ENCODE data around the gene ATG5. TPM values are rescaled to one million over a fixed set of nuclear protein-coding genes. Genes with fewer than 3 reads are reported as not detected.

ATG5 gene
- total RNA-seq, 2 donors from 2014 or later = 29.5 to 31.4 TPM

DNA sequence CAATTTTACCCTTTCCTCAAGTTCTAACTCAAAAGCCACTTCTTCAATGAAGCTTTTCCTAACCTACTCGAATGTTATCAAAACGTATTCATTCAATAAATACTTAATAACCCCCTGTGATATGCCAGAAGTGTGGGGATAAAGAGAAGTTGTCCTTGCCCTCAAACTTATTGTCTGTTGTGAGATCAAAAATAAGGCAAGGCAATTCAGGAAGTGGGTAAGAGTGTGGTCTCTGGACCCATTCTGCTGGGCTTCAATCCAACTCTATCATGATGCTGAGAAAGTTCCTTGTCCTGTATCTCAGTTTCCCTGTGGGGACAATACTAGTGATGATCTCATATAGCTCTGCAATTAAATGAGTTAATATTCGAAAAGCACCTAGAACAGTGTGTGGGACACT lies 146.7 kb downstream of the ATG5 start:
- no peaks in the 10 kb centered on the region for H3K36me3 Mint-ChIP-seq (ENCODE audit: low read depth)
- no peak for TF ChIP-seq CTCF (conservative IDR thresholded peaks at IDR 0.05)
- no peak overlapping the region for H3K27ac Mint-ChIP-seq
- Histone ChIP-seq H3K4me3 (ENCODE audit: low read length) (no peak overlapping the region), H3K9ac (ENCODE audit: extremely low read depth, low read length, poor library complexity, severe bottlenecking) (no peak overlapping the region), H3K9me3 (ENCODE audit: control insufficient read depth, low read length) (no peaks in the 10 kb centered on the region), H3K27me3 (ENCODE audit: control insufficient read depth, insufficient read depth, low read length, poor library complexity, severe bottlenecking) (no peaks in the 10 kb centered on the region), H3K27ac (ENCODE audit: low read depth, low read length) (no peak overlapping the region), H3K36me3 (ENCODE audit: control insufficient read depth, insufficient read depth, low read length) (no peaks in the 10 kb centered on the region), H3K4me1 (ENCODE audit: control insufficient read depth, insufficient read depth, low read length) (no peaks in the 10 kb centered on the region)
- H3K9me3 Mint-ChIP-seq = no peaks in the 10 kb centered on the region
- H3K27me3 Mint-ChIP-seq (ENCODE audit: insufficient read depth) = peaks cover 2% of the 10 kb centered on the region
- 100% methylated on average over 2 of the region's 3 CpGs; no CpG with 5 or more reads in 1 of the 2 experiments for WGBS, 2 experiments (ENCODE audit: insufficient coverage in 1 of 2, insufficient read length in 1 of 2)
- no peak overlapping the region for H3K4me3 Mint-ChIP-seq
- peaks cover 9% of the 10 kb centered on the region for H3K4me1 Mint-ChIP-seq
- no peak for DNase-seq

DNA sequence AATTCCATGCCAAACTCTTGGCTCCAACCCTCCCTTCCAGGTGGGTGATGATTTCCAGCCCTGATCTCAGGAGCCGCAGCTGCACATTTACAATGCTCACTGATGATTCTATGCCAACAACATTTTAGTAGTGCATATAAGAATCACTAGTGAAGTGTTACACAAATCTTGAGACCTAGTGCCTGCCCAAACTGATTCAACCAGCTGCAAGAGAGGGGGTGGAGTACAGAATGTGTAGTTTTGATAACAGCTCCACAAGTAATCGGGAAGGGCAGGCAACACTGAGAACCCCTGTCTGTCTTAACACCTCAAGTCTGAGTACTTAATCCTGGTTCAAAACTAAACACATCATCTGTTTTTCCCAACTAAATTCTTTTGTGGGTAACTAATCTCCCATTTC lies 147.8 kb downstream of the ATG5 start:
- Mint-ChIP-seq H3K27me3 (ENCODE audit: insufficient read depth) (peaks cover 2% of the 10 kb centered on the region), H3K9me3 (no peaks in the 10 kb centered on the region), H3K36me3 (ENCODE audit: low read depth) (no peaks in the 10 kb centered on the region), H3K4me1 (peaks cover 9% of the 10 kb centered on the region), H3K27ac (no peak overlapping the region), H3K4me3 (no peak overlapping the region)
- TF ChIP-seq CTCF (conservative IDR thresholded peaks at IDR 0.05) = no peak
- H3K27me3 ChIP-seq (ENCODE audit: control insufficient read depth, insufficient read depth, low read length, poor library complexity, severe bottlenecking) = no peaks in the 10 kb centered on the region
- no peaks in the 10 kb centered on the region for H3K9me3 ChIP-seq (ENCODE audit: control insufficient read depth, low read length)
- H3K36me3 ChIP-seq (ENCODE audit: control insufficient read depth, insufficient read depth, low read length) = no peaks in the 10 kb centered on the region
- no peak overlapping the region for H3K27ac ChIP-seq (ENCODE audit: low read depth, low read length)
- no peaks in the 10 kb centered on the region for H3K4me1 ChIP-seq (ENCODE audit: control insufficient read depth, insufficient read depth, low read length)
- no peak for DNase-seq
- no peak overlapping the region for H3K9ac ChIP-seq (ENCODE audit: extremely low read depth, low read length, poor library complexity, severe bottlenecking)
- WGBS, 2 experiments (ENCODE audit: insufficient coverage in 1 of 2, insufficient read length in 1 of 2) = 89% methylated on average over 2 of the region's 2 CpGs; no CpG with 5 or more reads in 1 of the 2 experiments
- H3K4me3 ChIP-seq (ENCODE audit: low read length) = no peak overlapping the region

DNA sequence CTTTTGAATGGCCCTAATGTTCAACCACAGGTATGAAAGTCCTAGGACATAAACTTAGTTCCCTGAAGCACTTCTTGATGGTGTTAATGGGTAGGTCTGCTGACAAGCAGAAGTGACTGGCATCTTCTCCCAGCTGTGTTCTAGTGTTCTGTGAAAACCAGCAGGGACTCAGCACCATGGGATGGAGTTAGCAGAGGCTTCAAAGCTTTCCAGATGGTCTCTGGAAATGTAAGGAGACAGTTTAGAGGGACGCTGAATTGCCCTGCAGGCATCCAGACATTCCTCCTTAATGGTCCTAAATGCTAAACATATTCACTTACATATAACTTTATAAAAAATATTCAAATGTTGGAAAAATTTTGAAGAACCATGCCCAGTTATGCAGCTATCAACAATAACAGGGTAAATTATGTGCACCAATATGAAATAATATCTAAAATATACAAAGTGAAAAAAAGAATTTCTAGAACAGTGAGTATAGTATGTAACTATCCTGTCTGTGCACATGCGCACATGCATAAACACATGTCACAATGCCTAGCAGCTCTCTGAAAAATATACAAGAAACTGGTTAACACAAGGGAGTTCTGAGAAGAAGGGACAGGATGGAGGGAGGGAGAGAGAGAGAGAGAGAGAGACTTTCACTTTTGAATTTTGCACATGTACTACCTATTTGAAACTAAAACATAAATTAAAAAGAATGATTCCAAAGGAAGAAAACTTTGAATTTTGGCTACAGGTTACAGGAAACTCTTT lies 152.3 kb downstream of the ATG5 start:
- Mint-ChIP-seq H3K4me3 (no peak overlapping the region), H3K36me3 (ENCODE audit: low read depth) (no peaks in the 10 kb centered on the region), H3K4me1 (peaks cover 9% of the 10 kb centered on the region), H3K9me3 (no peaks in the 10 kb centered on the region), H3K27ac (no peak overlapping the region), H3K27me3 (ENCODE audit: insufficient read depth) (peaks cover 2% of the 10 kb centered on the region)
- H3K9ac ChIP-seq (ENCODE audit: extremely low read depth, low read length, poor library complexity, severe bottlenecking) = no peak overlapping the region
- no peak for TF ChIP-seq CTCF (conservative IDR thresholded peaks at IDR 0.05)
- 95% methylated on average over 2 of the region's 2 CpGs; no CpG with 5 or more reads in 1 of the 2 experiments for WGBS, 2 experiments (ENCODE audit: insufficient coverage in 1 of 2, insufficient read length in 1 of 2)
- peak; percentile 15 for DNase-seq
- H3K4me3 ChIP-seq (ENCODE audit: low read length) = no peak overlapping the region
- H3K36me3 ChIP-seq (ENCODE audit: control insufficient read depth, insufficient read depth, low read length) = no peaks in the 10 kb centered on the region
- H3K4me1 ChIP-seq (ENCODE audit: control insufficient read depth, insufficient read depth, low read length) = no peaks in the 10 kb centered on the region
- no peaks in the 10 kb centered on the region for H3K9me3 ChIP-seq (ENCODE audit: control insufficient read depth, low read length)
- H3K27me3 ChIP-seq (ENCODE audit: control insufficient read depth, insufficient read depth, low read length, poor library complexity, severe bottlenecking) = no peaks in the 10 kb centered on the region
- H3K27ac ChIP-seq (ENCODE audit: low read depth, low read length) = no peak overlapping the region
